RWPE2 (cell line): ENCODE results near the gene FOXK2.

Source experiments
- ATAC-seq: fragments of 200-7000 bp; cut with Tn5 transposase; 3 replicates; pipeline ENCODE4 v1.9.1; 2021; ENCODE audit warnings: low read depth
- DNase-seq: peaks from one replicate; pipeline ENCODE4 v3.0.0-alpha.2; 2020; ENCODE audit warnings: low spot score
- H3K27ac ChIP-seq: fragments of 450-650 bp; 2 replicates; pipeline ENCODE4 v1.5.1; 2017; ENCODE audit warnings: mild to moderate bottlenecking; ENCODE audit not compliant: poor library complexity, severe bottlenecking
- H3K27me3 ChIP-seq: fragments of 250-450 bp; sonication (Bioruptor Pico); 2 replicates; pipeline ENCODE4 v1.5.1; 2021; ENCODE audit warnings: mild to moderate bottlenecking, moderate library complexity; ENCODE audit not compliant: insufficient read depth, poor library complexity, severe bottlenecking
- H3K36me3 ChIP-seq: fragments of 250-450 bp; sonication (Bioruptor Pico); 2 replicates; pipeline ENCODE4 v1.5.1; 2020; ENCODE audit warnings: low read depth, mild to moderate bottlenecking, moderate library complexity
- H3K4me1 ChIP-seq: fragments of 250-450 bp; sonication (Bioruptor Pico); 2 replicates; pipeline ENCODE4 v1.5.1; 2021; ENCODE audit warnings: mild to moderate bottlenecking, moderate library complexity; ENCODE audit not compliant: insufficient read depth, poor library complexity, severe bottlenecking
- H3K4me3 ChIP-seq: fragments of 250-450 bp; sonication (Bioruptor Pico); 2 replicates; pipeline ENCODE4 v1.5.1; 2021; ENCODE audit warnings: mild to moderate bottlenecking, moderate library complexity; ENCODE audit not compliant: severe bottlenecking
- H3K9me3 ChIP-seq: fragments of 250-450 bp; sonication (Bioruptor Pico); 2 replicates; pipeline ENCODE4 v1.5.1; 2021; ENCODE audit warnings: mild to moderate bottlenecking, moderate library complexity; ENCODE audit not compliant: severe bottlenecking
- TF ChIP-seq, protein P1 (sequence below): fragments of 450-650 bp; IDR thresholded peaks from one replicate; pipeline ENCODE4 v1.5.1; 2017; ENCODE audit warnings: mild to moderate bottlenecking, moderate library complexity; ENCODE audit not compliant: poor library complexity, severe bottlenecking

The FOXK2 gene

DNA sequence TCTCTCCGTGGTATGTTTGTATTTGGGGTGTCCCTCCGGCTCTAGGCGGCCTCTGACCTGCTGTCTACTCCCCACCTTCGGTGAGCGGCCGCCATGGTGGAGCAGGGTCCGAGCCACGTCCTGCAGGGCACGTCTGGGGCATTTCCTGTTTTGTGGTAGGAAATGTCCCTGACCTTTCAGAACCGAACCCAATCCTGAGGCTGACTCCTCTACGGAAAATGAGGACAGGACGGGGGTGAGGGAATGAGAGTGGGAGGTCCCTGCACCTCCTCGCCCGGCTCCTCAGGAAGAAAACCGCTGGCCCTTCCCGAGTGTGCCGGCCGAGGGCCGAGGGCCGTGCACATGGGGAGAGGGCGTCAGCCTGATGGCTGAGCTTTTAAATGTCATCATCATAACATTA lies 83.0 kb downstream of the FOXK2 start:
- Histone ChIP-seq H3K4me1 (no peaks in the 10 kb centered on the region), H3K4me3 (no peak overlapping the region), H3K36me3 (peaks cover 84% of the 10 kb centered on the region), H3K27me3 (no peaks in the 10 kb centered on the region), H3K9me3 (no peaks in the 10 kb centered on the region), H3K27ac (no peak overlapping the region)
- no peak for DNase-seq
- no peak for ATAC-seq
- TF ChIP-seq, protein P1, sequence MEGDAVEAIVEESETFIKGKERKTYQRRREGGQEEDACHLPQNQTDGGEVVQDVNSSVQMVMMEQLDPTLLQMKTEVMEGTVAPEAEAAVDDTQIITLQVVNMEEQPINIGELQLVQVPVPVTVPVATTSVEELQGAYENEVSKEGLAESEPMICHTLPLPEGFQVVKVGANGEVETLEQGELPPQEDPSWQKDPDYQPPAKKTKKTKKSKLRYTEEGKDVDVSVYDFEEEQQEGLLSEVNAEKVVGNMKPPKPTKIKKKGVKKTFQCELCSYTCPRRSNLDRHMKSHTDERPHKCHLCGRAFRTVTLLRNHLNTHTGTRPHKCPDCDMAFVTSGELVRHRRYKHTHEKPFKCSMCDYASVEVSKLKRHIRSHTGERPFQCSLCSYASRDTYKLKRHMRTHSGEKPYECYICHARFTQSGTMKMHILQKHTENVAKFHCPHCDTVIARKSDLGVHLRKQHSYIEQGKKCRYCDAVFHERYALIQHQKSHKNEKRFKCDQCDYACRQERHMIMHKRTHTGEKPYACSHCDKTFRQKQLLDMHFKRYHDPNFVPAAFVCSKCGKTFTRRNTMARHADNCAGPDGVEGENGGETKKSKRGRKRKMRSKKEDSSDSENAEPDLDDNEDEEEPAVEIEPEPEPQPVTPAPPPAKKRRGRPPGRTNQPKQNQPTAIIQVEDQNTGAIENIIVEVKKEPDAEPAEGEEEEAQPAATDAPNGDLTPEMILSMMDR: no peak

DNA sequence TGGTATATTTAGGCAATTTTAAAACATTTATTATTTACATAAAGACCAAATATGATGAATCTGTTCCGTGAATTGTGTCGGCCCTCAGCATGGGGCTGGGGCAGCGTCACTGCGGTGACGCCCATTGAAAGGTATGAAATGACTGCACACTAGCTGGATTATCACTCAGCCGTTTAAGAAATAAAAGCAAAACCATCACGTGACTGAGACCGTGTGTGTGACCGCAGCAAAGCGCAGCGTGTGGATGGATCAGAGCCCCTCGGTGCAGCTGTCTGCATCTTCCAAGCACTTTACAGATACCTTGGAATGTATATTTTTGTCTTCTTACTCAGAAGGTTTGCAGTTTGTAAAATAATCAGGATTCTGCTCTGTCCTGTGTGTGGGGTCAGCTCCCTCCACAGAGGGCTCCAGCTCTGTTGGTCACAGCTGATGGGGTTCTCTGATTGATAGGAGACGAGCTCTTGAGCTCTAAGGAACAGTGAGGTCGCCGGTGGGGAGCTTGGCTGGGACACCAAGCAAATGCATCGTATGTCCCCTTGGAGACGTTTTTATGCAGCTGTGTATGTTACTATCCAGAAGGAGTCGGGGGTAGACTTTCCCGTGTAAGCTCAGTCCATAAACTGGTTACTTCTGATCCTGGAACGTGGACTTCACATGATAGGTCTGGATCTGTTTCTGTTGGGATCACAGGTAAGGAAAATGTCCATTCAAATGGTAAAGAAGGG lies 83.6 kb downstream of the FOXK2 start:
- TF ChIP-seq, protein P1: no peak
- DNase-seq (no peak), ATAC-seq (no peak)
- Histone ChIP-seq H3K9me3 (no peaks in the 10 kb centered on the region), H3K4me3 (no peak overlapping the region), H3K27ac (no peak overlapping the region), H3K4me1 (no peaks in the 10 kb centered on the region), H3K36me3 (peaks cover 84% of the 10 kb centered on the region), H3K27me3 (no peaks in the 10 kb centered on the region)

DNA sequence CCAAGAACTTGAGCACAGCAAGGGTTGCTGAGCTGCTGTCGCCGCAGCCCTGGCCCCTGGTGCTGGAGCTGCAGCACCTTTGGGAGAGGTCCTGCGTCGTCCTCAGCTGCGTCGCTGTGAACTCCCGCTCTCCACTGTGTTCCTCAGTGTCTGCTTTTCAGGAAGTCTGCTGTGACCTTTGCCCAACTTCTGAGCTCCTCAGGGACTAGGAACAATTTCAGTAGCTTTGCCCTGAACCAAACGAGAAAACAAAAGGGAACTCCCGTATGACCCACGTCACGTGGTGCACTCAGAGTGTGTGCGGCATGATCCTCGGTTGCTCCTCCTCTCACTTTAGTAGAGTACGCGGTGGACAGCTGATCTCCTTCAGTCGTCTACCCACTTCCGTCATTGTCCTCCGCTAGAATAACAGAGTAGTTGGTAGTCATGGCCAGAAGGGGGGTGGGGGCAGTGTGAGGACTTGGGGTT lies 84.5 kb downstream of the FOXK2 start:
- no peaks in the 10 kb centered on the region for H3K9me3 ChIP-seq
- H3K27me3 ChIP-seq: no peaks in the 10 kb centered on the region
- H3K27ac ChIP-seq: no peak overlapping the region
- no peaks in the 10 kb centered on the region for H3K4me1 ChIP-seq
- DNase-seq: no peak
- peaks cover 83% of the 10 kb centered on the region for H3K36me3 ChIP-seq
- no peak for ATAC-seq
- no peak overlapping the region for H3K4me3 ChIP-seq
- TF ChIP-seq, protein P1: no peak

DNA sequence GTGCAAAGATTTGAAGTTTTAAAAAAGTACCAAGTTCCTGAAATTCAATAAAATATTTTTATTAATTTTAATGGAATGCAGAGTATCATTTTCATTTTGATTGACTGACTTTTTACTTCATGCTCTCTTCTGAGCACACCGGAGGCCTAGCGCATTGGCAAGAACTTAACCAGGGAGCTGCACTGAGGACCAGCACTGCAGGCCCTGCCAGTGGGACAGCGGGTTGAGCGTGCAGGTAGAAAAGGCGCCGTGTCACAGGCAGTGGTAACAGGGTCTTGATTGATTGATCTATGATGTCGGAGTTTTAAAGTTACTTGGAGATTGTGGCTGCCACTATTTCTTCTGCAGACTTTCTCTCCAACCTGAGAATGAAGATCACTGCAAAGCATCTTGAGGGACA lies 85.0 kb downstream of the FOXK2 start:
- DNase-seq: no peak
- Histone ChIP-seq H3K27me3 (no peaks in the 10 kb centered on the region), H3K4me3 (no peak overlapping the region), H3K27ac (no peak overlapping the region), H3K4me1 (no peaks in the 10 kb centered on the region), H3K9me3 (no peaks in the 10 kb centered on the region), H3K36me3 (peaks cover 83% of the 10 kb centered on the region)
- TF ChIP-seq, protein P1: no peak
- no peak for ATAC-seq

DNA sequence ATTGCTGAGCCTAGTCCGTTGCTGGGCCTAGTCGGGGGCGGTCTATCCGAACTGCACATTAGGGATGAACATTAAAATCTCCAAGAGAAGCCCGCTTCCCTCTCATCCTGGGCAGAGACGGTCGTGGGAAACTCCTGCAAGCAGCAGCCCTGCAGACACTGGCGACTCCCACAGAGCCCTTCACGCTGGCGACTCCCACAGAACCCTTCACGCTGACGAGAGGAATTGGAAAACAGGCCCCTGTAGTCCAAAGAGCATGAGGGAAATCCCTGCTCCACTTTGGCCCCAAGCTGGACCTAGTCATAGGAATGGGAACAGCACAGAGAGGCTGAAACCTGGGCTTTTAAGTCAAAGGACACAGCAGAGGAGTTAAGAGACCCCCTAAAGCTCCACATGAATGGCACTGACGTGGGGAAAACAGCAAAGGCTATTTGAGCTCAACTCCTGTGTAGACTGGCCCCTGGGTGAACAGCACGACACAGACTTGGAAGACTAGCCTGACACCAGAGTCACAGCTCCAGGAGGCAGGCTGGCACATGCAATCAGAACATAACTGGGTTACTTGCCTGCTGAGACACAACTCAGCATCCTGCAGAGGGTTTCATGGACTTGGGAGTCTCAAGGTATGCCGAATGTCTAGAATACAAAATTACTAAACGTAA lies 86.5 kb downstream of the FOXK2 start:
- Histone ChIP-seq H3K27ac (no peak overlapping the region), H3K36me3 (peaks cover 79% of the 10 kb centered on the region), H3K4me3 (no peak overlapping the region), H3K4me1 (no peaks in the 10 kb centered on the region), H3K27me3 (no peaks in the 10 kb centered on the region), H3K9me3 (no peaks in the 10 kb centered on the region)
- TF ChIP-seq, protein P1: no peak
- peak; percentile 39; the same call in 2 of the 3 replicates for ATAC-seq
- DNase-seq: no peak
